ENCODE measurements around the gene NPTN.

NPTN gene

GRCh38 chr15:73631915-73632669 is 1.1 kb downstream of the NPTN start:
- no peak for DNase-seq

- DNase-seq = no peak
These were observed 2.2 kb downstream of the NPTN start for GRCh38 chr15:73630921-73631362.

- DNase-seq = no peak
These were observed 3.3 kb downstream of the NPTN start for GRCh38 chr15:73629798-73630429.

- no peak for DNase-seq
These were observed 4.0 kb downstream of the NPTN start for GRCh38 chr15:73628976-73629797.

GRCh38 chr15:73628102-73628501 is 5.1 kb downstream of the NPTN start:
- no peak for DNase-seq

GRCh38 chr15:73626072-73626471 is 7.1 kb downstream of the NPTN start:
- DNase-seq = no peak

GRCh38 chr15:73624530-73624929 is 8.7 kb downstream of the NPTN start:
- DNase-seq = no peak

- DNase-seq = no peak
These were observed 11.8 kb downstream of the NPTN start for GRCh38 chr15:73621286-73621826.

GRCh38 chr15:73620078-73620477 is 13.1 kb downstream of the NPTN start:
- no peak for DNase-seq

- DNase-seq = no peak
These were observed 15.3 kb downstream of the NPTN start for GRCh38 chr15:73617913-73618312.

GRCh38 chr15:73617301-73617831 is 15.8 kb downstream of the NPTN start:
- no peak for DNase-seq

GRCh38 chr15:73608941-73609340 is 24.2 kb downstream of the NPTN start:
- DNase-seq = no peak

- DNase-seq = no peak
These were observed 24.7 kb downstream of the NPTN start for GRCh38 chr15:73608475-73608874.

GRCh38 chr15:73607843-73608242 is 25.3 kb downstream of the NPTN start:
- no peak for DNase-seq

- DNase-seq = no peak
These were observed 25.8 kb downstream of the NPTN start for GRCh38 chr15:73607405-73607804.

- DNase-seq = no peak
These were observed 27.3 kb downstream of the NPTN start for GRCh38 chr15:73605759-73606436.

GRCh38 chr15:73604477-73604876 is 28.7 kb downstream of the NPTN start:
- no peak for DNase-seq

GRCh38 chr15:73602992-73603391 is 30.2 kb downstream of the NPTN start:
- DNase-seq = no peak

GRCh38 chr15:73602446-73602843 is 30.7 kb downstream of the NPTN start:
- DNase-seq = no peak

GRCh38 chr15:73601451-73602445 is 31.4 kb downstream of the NPTN start:
- no peak for DNase-seq

All from stimulated activated CD4-positive, alpha-beta T cell treated with anti-CD3 and anti-CD28 coated beads, Interleukin-4, amount 100 ng/mL, for 1 hour (primary cell).